ENCODE results near the gene ADGB. TPM values are rescaled to one million over a fixed set of nuclear protein-coding genes. Genes with fewer than 3 reads are reported as not detected.

ADGB gene
- total RNA-seq, 2 experiments from 2014 or later, result 0.32 to 0.52 TPM

DNA sequence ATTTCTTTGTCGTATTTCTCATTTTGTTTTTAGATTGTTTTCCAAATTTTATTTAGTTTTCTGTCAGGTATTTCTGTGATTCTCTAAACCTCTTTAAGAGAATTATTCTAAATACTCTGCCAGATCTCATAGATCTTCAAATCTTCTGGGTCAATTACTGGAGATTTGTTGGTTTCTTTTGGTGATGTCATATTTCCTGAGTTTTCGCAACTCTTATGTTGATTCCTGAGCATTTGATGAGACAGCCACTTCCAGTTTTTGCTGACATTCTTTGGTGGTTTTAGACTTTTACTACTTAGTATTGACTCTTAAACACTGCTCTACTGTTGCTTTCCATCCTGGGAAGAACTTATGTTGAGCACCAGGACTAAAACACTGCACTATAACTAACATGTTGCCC lies 21.9 kb downstream of the ADGB start:
- ChIA-PET CTCF (no interaction called here), POLR2A (no interaction called here)

DNA sequence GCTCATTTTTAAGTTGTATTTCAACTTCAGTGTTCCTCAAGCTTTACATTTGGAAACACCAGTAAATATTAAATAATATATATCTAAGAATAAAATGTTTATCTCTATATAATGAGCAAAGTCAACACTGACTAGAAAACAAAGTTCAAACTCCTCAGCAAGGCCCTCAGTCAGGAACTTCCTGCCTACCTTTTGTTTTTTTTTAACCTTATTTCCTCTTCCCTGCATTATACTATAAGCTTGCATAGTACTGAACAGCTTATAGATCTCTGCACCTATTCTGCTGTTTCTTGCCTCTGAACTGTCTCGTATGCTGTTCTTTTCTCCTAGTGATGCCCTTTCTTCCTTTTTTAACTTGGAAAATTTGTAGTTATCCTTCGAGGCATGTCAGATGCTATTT lies 29.6 kb downstream of the ADGB start:
- POLR2A ChIA-PET, result no interaction called here

DNA sequence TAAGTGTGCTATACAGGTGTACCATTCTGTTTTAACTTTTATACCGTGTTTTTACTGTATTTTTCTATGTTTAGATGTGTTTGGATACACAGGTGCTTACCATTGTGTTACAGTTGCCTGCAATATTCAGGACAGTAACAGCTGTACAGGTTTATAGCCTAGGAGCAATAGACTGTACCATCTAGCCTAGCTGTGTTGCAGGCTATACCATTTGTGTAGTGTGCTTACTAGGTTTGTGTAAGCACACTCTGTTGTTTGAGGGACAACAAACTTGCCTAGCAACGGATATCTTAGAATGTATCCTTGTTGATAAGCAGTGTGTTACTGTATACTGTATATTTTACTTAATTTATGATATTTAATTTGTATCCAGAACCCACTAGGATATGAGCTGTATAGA lies 35.2 kb downstream of the ADGB start:
- ChIA-PET POLR2A (no interaction called here), CTCF (no interaction called here)

More for the DNA sequence above, 29.6 kb downstream of the ADGB start:
- CTCF ChIA-PET, result no interaction called here

DNA sequence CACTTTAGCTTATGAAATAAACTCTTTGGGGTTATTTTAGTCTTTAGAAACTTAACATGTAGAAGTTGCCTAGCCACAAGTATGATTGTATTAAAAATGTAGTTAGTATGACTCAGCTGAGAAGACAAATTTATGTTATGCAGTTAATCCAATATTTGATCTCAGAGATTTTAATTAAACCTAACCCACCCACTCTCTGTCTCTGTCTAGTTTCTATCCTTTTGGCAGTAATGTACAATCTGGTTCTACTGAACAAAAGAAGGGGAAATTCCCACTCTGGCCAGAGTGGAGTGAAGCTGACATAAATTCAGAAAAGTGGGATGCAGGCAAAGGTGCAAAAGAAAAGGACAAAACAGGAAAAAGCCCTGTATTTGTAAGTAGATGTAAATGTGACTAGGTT lies 36.4 kb downstream of the ADGB start:
- CTCF ChIA-PET, result no interaction called here
- POLR2A ChIA-PET, result no interaction called here

DNA sequence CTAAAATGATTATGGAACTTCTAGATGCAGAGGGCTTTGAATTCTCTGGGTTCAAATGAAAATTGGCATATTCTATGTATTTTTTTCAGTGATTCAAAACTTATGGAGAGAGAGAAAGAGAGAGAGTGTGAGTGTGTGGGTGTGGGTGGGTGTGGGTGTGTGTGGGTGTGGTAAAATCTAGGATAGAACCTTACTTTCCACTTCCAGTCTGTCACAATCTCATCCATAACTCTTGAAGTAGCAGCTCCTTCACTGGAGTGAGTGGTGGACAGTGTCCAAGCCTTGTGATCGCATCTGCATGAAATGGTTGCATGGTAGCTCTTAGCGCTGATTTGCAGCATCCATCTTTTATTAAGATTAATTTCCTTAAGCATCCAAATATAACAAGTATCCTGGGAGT lies 37.7 kb downstream of the ADGB start:
- CTCF ChIA-PET, result no interaction called here
- POLR2A ChIA-PET, result no interaction called here

DNA sequence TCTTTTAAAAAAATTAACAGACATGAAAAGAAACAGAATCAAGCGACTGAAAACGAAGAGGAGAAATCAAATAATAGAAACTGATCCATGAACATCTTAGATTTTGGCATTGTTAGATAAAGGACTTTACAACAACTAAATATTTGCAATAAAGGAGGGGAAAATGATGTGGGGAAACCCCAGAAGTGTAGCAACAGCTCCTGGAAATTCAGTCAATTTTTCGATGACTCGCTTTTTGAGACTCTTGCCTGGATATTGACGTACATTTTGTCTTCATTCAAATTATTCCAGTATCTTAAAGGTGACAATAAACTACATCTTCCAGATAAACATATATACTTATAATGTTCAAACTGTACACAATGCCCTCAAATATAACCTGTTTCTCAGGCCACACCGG lies 44.1 kb downstream of the ADGB start:
- CTCF ChIA-PET, result no interaction called here

DNA sequence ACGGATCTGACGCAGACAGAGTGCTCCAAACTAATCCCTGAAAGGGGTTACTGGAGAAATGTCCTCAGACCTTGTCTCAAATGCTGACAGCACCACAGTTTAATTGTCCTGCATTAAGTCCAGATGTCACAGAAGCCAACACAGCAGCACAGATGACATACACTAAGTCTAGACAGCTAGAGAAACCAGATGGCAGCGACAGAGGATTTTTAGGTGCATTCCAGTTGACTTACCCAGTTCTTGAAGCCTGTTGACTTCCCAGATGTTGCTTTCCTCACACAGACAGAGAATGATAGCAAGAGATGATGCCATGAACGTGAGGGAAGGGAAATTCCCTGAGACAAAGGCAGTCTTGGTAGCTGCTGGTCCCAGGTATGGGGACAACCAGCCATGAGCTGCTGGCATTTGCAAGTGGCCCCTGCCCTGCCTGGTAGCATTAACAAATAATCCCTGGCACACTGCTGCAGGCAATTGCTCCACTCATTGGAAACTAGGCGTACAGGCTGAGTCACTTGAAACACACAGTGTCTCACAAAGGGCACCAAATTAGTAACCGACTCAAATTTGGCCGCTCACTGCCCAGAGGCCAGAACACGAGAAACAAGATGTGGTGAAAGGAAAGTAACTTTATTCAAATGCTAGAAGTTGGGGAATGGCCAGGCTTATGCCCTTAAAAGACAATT lies 52.2 kb downstream of the ADGB start:
- POLR2A ChIA-PET, result no interaction called here
- CTCF ChIA-PET, result interaction anchor here (0.6 kb wide), 1 partner anchor 100 kb away, joined by 3 read pairs; no protein-coding TSS in a partner anchor

More for the DNA sequence above, 44.1 kb downstream of the ADGB start:
- POLR2A ChIA-PET, result no interaction called here

DNA sequence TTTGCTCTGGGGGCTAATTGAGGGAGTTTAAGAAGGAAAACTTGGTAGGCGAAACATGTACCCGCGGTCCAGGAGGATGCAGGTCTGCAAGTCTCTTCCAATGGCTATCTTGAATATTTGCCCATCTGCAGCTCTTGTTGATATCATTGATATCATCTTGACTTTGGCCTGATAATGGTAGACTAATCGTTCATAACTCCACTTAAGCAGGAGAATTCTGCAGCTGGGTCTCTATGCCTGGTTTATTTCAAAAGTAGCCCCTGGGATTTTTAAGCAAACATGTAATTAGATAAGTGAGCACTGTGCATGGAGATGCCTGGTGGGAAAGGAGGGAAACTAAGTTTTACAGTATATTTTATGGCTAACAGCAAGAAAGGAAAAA lies 52.7 kb downstream of the ADGB start:
- CTCF ChIA-PET, result interaction anchor here (0.8 kb wide), 1 partner anchor 21 kb away, joined by 4 read pairs; no protein-coding TSS in a partner anchor

DNA sequence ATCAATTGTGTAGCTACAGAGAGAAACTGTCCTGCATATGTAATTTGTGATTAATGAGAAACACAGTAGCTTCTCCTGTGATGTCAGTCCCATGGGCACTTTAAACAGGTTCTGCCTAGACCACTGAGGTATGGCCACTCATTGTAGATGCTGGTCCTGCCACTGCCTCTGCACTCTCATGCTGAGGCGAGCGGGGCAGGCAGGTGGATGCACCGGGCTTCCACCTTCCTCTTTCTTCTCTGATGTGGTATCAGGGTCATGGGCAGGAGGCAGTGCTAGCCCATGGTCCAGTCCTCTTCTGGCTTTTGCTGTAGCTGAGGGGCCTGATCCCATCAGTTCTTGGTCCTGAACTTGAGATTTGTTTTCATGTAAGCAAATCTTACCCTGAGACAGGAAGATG lies 58.7 kb downstream of the ADGB start:
- ChIA-PET CTCF (no interaction called here), POLR2A (no interaction called here)

More for the DNA sequence above, 52.7 kb downstream of the ADGB start:
- POLR2A ChIA-PET, result no interaction called here

DNA sequence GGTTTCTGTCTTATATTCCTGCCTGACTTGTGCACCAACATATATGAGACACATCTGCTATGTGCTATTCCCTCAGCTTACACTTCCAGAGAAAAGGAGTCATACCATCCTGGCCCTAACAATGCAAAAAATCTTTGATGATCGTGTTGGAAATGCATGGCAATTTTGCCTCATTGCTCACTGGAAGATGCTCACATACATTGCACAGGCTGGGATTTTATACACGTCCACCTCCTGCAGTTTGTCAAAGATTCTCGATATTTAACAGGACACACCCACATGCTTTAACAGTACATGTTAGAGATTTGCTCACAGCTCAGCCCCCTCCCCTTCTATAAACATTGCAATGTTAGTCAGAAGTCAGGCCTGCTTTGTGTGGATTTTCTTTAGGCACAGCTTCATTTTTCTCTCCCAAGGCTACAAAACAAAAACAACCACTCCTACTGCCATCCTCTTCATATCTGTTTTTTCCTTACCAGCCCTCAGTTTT lies 66.1 kb downstream of the ADGB start:
- POLR2A ChIA-PET, result no interaction called here
- CTCF ChIA-PET, result no interaction called here

DNA sequence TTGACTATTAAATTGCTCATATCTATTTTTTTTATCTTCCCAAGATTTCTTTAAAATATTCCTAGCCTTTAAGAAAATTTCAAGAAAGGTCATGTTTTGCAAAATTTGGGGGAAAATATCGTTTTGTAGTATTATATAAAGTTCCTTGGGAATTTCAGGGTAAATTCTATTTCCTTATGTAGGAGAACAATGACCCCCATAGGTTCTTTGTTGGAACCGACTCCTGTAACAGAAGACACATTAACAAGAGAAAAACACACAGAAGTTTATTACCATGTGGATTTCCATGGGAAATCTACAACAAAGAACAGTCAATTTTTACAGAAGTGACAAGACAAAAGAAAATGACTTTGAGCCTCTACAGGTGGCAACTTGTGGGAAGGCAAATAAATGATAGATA lies 68.1 kb downstream of the ADGB start:
- ChIA-PET CTCF (no interaction called here), POLR2A (no interaction called here)

DNA sequence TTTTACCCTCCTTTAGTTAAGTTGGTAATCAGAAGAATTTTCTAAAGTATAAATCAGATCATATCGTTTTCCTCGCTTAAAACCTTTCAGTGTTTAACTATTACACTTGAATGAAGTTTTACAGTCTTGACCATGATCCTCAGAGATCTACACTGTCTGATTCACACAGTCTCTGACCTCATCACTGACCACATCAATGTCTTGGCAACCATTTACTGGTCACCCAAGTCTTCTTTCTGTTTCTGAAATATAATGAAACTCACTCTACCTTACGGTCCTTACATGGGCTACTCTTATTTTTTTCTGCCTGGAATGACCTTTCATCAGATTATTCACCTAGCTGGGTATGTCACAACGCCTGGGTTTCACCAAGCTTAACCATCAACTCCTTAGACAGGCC lies 71.4 kb downstream of the ADGB start:
- POLR2A ChIA-PET, result no interaction called here

DNA sequence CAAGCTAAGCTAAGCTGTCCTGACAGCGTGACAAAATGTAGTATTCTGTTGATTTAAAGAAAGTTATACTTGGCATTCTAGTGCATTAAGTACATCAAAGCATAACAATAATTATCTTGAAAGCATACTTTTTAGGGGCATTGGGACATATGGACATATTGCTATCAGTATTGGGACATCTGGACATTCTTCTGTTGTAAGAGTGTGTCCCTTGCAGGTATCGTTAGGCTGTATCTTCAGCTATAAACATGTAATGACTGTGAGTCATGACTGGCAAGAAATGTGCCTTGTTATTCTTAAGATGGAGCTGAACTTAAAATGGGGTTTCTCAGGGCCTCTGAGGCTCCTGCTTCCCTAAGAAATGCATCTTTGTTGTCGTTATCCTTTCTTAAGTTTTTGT lies 74.3 kb downstream of the ADGB start:
- POLR2A ChIA-PET, result no interaction called here

More for the DNA sequence above, 71.4 kb downstream of the ADGB start:
- CTCF ChIA-PET, result no interaction called here

DNA sequence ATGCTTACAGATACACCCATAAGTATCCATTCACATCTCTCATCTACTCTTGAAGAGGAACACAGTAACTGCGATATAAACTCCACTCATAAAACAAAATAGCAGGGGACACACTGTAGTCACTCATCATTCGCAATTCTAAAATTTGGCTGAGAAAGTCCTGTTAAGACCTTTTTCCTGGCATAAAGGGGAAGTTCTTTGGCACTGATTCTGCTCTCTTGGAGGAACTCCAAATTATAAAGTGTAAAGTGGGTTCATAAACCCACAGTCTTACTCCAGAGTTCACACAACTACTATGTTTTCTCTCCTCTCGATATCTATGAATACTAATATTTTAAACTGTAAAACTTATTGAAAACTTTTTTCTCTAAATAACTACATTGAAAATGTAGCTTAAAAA lies 80.6 kb downstream of the ADGB start:
- ChIA-PET CTCF (no interaction called here), POLR2A (no interaction called here)

More for the DNA sequence above, 74.3 kb downstream of the ADGB start:
- CTCF ChIA-PET, result no interaction called here

DNA sequence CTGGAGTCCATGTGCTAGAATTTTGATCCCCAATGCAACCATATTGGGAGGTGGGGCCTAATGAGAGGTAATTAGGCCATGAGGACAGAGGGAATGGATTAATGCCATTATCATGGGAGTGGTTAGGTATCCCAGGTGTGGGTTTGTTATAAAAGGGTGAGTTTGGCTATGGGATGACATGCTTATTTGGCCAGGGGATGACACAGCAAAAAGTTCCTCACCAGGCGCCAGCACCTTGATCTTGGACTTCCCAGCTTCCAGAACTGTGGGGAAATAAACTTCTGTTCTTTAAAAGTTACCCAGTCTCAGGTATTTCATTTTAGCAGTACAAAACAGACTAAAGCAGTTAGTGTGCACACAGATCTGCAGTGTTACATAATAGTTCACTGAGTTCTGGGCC lies 84.1 kb downstream of the ADGB start:
- ChIA-PET POLR2A (no interaction called here), CTCF (no interaction called here)

DNA sequence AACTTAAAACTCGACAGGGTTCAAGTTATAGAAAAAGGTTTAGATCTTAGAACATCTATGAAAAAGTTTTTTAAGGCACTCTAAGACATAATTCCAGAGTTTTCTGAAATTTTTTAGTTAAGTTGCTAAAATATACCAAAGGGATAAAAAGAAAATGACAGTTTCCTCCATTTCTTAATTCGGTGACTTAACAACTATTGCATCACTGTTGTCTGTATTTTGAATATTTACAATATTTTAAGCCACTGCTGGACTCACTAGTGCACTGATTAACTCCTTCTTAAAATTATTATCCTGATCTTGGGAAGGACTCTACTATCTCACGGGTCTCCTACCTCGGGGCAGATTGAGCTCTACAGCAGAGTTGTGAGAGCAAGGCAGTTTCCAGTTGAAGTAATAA lies 91.0 kb downstream of the ADGB start:
- CTCF ChIA-PET, result no interaction called here

DNA sequence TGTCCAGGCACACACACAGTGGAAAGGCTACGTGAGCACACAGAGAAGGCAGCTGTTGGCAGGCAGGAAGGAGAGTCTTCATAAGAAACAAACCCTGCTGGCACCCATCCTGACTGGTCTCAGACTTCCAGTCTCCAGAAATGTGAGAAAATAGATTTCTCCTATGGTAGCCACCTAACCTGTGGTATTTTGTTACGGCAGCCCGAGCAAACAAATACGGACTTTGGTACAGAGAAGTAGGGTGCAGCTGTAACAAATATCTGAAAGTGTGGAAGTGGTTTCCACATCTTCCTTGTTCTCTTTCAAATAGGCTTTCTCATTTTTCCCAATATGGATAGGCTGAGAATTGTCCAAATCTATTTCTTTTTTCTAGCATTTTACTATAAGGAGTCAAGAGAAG lies 94.6 kb downstream of the ADGB start:
- ChIA-PET CTCF (no interaction called here), POLR2A (no interaction called here)

More for the DNA sequence above, 91.0 kb downstream of the ADGB start:
- POLR2A ChIA-PET, result no interaction called here

DNA sequence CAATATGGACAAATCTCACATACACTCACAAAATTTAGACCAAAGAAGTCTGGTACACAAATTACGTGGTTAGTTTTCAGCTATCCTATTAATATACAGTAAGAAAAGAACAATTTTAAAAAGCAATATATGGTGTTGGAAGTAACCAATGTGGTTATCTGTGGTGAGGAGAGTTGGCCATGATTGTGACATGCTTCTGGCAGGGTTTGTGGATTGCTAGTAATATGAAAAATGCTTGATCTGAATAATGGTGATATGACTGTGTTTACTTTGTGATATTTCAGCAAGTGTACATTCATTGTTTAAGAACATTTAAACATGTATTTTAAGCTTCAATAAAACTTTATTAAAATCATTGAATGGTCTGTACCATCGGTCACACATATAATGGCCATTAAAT lies 99.1 kb downstream of the ADGB start:
- CTCF ChIA-PET, result no interaction called here
- POLR2A ChIA-PET, result no interaction called here

DNA sequence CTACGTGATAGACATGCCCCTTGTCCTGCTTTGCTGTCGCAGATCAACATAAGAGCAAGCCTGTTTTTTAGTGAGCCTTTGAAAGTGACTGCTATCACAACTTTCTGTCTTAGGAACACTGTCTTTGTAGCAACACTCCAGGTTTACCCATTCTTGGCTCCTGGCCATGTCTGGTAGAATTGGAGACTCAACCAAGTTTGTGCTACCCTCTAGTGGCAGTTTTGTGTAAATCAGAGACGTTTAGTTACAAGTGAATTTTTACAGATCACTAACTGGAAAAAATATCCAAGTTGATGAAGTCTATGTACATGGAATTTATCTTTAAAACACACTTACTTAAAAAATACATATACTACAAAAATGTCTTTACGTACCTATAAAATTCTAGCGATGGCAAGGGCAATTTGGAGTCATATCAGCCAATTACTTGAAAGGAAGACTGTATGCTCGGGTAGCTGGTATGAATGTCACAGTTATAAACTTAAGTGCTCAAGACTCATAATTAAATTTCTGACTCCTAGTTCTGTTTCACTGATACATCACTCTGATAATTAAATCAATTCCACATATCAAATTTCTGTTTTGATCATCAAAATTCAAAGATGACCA lies 101.4 kb downstream of the ADGB start:
- ChIA-PET POLR2A (no interaction called here), CTCF (no interaction called here)

DNA sequence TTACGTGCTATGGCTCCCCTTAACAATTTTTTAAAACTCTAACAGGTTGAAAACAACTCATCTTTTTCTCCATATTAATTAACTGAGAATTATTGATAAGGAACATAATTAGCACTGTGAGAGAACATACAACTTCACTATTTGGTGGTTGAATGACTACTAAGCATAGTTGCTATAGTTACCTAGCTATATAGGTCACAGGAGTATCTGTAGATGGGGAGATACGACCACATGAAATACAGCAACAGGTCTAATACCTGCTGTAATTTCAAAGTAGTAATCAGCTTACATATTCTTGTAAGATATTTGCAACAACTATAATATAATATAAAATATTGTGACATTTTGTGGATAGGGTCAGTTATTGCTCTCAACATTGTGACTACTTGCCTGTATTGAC lies 102.9 kb downstream of the ADGB start:
- ChIA-PET CTCF (no interaction called here), POLR2A (no interaction called here)

DNA sequence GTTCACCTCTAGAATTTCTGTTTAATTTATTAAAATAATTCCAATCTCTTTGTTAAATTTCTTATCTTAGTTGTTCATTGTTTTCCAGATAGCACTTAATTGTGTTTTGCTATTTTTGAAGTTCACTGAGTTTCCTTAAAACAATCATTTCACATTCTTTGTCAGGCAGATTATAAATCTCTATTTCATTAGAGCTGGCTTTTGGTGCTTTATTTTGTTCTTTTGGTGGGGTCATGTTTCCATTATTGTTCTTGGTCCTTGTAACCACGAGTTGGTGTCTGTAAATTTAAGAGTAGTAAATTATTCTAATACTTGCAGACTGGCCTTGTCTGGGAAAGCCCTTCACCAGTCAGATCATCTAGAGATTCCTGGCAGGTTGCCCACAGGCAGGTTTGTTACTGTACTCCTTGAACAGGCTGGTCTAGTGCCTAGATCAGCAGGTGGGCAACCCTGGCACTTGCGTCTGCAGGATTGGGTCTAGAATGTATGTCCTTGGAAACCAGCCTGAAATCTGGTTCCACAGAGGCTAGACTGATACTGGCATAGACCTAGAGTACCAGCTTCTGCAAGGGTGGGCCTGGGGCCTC lies 110.4 kb downstream of the ADGB start:
- POLR2A ChIA-PET, result no interaction called here
- CTCF ChIA-PET, result no interaction called here

DNA sequence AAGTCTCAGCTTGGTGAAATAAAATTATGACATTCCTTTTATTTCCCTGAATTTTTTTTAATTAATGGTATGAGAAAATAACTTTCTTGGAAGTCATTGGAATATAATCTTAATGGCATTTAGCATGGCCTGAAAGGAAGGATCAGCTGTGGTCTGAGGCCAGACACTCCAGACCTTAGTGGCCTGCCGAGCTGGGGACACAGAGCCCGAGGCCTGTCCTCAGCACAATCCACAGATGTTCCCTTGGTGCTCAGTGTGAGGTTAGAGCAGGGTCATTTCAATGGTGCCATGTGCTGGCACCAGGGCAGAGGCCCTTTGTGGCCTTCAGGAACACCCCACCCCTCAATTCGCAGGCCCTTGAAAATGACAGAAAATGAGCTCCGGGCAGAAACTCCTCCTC lies 120.6 kb downstream of the ADGB start:
- CTCF ChIA-PET, result no interaction called here
- POLR2A ChIA-PET, result no interaction called here
